ENCODE measurements around the gene TDP1.
A peak's percentile ranks its signal among the peaks of the same experiment; 100 is the strongest.

GRCh38 chr14:89922031-89922907 lies 33.5 kb upstream of the TDP1 start:
- TF ChIP-seq MAZ (IDR thresholded peaks at IDR 0.05; ENCODE audit: borderline replicate concordance, low read depth, low read length) (no peak), POLR2A (IDR thresholded peaks at IDR 0.05; ENCODE audit: low read depth, low read length) (no peak), CTCF (conservative IDR thresholded peaks at IDR 0.05; ENCODE audit: low read depth, low read length) (no peak), MXI1 (IDR thresholded peaks at IDR 0.05; ENCODE audit: borderline replicate concordance, low read depth, low read length) (no peak), NFE2L2 (IDR thresholded peaks at IDR 0.05; ENCODE audit: low read depth, low read length) (peak; percentile 40), ELK1 (IDR thresholded peaks at IDR 0.05; ENCODE audit: borderline replicate concordance, low read depth, low read length) (no peak), RCOR1 (IDR thresholded peaks at IDR 0.05; ENCODE audit: insufficient replicate concordance, low read length) (no peak), SMC3 (IDR thresholded peaks at IDR 0.05; ENCODE audit: low read depth, low read length) (no peak), CHD1 (IDR thresholded peaks at IDR 0.05; ENCODE audit: low read depth, low read length) (no peak), RAD21 (IDR thresholded peaks at IDR 0.05; ENCODE audit: low read length) (no peak)
